Measurements from ENCODE around the gene TMEM203. TPM values are rescaled to one million over a fixed set of nuclear protein-coding genes. Genes with fewer than 3 reads are reported as not detected.

The TMEM203 gene
- total RNA-seq, 1 experiment from 2014 or later, result 50.6 TPM

DNA sequence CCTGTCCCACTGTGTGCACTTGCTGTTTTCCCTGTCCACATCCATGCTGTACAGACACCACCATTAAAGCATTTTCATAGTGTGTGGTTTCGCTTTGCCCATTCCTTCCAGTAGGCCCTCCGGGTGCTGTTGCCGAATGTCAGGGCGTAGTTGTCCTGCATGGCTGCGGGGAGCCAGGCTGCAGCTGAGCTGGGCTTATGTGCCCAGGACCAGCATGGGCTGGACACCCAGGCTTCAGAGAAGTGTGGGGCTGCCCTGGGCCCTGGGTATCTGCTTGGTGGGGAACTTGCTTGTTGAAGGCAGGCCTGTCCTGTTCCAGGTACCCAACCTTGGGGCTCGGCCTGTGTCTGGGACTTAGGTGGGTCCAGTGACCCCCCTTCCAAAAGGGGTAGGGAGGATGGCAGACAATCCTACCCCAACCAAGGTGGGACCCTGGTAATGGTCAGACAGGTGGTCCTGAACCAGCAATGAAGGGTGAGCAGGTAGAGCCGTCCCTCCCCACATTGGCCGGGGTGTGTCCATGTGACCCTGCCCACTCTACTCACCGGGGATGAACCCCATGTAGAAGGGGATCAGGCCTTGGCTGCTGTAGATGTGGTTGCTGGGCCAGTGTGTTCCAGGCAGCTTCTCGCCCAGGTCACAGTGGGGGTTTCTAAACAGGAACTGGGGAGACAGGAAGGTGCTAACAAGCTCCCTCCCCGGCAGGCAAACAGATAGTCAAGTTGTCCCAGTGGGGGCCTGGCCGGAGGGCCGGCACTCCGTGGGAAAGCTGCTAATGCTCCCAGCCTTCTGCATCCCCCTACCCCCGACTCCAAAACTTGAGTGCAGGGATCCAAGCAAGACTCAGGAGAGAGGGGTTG is 38.4 kb upstream of the TMEM203 start (continued):
- TF ChIP-seq, protein P1, sequence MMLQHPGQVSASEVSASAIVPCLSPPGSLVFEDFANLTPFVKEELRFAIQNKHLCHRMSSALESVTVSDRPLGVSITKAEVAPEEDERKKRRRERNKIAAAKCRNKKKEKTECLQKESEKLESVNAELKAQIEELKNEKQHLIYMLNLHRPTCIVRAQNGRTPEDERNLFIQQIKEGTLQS (CRISPR knock-in tag; conservative IDR thresholded peaks at IDR 0.05), result no peak
- TF ChIP-seq EMX1 (CRISPR knock-in tag; IDR thresholded peaks at IDR 0.05) (peak; percentile 86), FOXP1 (CRISPR knock-in tag; IDR thresholded peaks at IDR 0.05; ENCODE audit: borderline replicate concordance) (0 out of 2 replicates have a peak, but pooled peaks have one; percentile 67), NFE2L1 (CRISPR knock-in tag; IDR thresholded peaks at IDR 0.05) (0 out of 2 replicates have a peak, but pooled peaks have one; percentile 37), SP1 (CRISPR knock-in tag; conservative IDR thresholded peaks at IDR 0.05) (0 out of 2 replicates have a peak, but pooled peaks have one; percentile 19), SMAD3 (CRISPR knock-in tag; IDR thresholded peaks at IDR 0.05; ENCODE audit: borderline replicate concordance) (no peak), ETV6 (CRISPR knock-in tag; IDR thresholded peaks at IDR 0.05) (0 out of 2 replicates have a peak, but pooled peaks have one; percentile 36), OVOL2 (CRISPR knock-in tag; IDR thresholded peaks at IDR 0.05; ENCODE audit: borderline replicate concordance) (no peak), RELA (CRISPR knock-in tag; IDR thresholded peaks at IDR 0.05; ENCODE audit: borderline replicate concordance) (no peak), ZNF671 (CRISPR knock-in tag; IDR thresholded peaks at IDR 0.05) (peak; percentile 17; the same call in 1 of the 2 replicates), CREB1 (CRISPR knock-in tag; IDR thresholded peaks at IDR 0.05) (no peak), ZBTB21 (CRISPR knock-in tag; IDR thresholded peaks at IDR 0.05; ENCODE audit: borderline replicate concordance) (no peak), ZNF121 (CRISPR knock-in tag; IDR thresholded peaks at IDR 0.05) (0 out of 2 replicates have a peak, but pooled peaks have one; percentile 4), ZNF396 (CRISPR knock-in tag; IDR thresholded peaks at IDR 0.05; ENCODE audit: borderline replicate concordance) (no peak), JUN (CRISPR knock-in tag; IDR thresholded peaks at IDR 0.05) (no peak), JAZF1 (CRISPR knock-in tag; IDR thresholded peaks at IDR 0.05) (no peak), NFATC4 (CRISPR knock-in tag; IDR thresholded peaks at IDR 0.05) (0 out of 2 replicates have a peak, but pooled peaks have one; percentile 53), SMAD4 (CRISPR knock-in tag; IDR thresholded peaks at IDR 0.05) (no peak)
- TF ChIP-seq, protein P2, sequence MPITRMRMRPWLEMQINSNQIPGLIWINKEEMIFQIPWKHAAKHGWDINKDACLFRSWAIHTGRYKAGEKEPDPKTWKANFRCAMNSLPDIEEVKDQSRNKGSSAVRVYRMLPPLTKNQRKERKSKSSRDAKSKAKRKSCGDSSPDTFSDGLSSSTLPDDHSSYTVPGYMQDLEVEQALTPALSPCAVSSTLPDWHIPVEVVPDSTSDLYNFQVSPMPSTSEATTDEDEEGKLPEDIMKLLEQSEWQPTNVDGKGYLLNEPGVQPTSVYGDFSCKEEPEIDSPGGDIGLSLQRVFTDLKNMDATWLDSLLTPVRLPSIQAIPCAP (CRISPR knock-in tag; IDR thresholded peaks at IDR 0.05), result peak; percentile 40; the same call in 1 of the 2 replicates
- TF ChIP-seq, protein P3, sequence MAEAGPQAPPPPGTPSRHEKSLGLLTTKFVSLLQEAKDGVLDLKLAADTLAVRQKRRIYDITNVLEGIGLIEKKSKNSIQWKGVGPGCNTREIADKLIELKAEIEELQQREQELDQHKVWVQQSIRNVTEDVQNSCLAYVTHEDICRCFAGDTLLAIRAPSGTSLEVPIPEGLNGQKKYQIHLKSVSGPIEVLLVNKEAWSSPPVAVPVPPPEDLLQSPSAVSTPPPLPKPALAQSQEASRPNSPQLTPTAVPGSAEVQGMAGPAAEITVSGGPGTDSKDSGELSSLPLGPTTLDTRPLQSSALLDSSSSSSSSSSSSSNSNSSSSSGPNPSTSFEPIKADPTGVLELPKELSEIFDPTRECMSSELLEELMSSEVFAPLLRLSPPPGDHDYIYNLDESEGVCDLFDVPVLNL (CRISPR knock-in tag; IDR thresholded peaks at IDR 0.05; ENCODE audit: borderline replicate concordance, low read depth), result no peak
- TF ChIP-seq, protein P4, sequence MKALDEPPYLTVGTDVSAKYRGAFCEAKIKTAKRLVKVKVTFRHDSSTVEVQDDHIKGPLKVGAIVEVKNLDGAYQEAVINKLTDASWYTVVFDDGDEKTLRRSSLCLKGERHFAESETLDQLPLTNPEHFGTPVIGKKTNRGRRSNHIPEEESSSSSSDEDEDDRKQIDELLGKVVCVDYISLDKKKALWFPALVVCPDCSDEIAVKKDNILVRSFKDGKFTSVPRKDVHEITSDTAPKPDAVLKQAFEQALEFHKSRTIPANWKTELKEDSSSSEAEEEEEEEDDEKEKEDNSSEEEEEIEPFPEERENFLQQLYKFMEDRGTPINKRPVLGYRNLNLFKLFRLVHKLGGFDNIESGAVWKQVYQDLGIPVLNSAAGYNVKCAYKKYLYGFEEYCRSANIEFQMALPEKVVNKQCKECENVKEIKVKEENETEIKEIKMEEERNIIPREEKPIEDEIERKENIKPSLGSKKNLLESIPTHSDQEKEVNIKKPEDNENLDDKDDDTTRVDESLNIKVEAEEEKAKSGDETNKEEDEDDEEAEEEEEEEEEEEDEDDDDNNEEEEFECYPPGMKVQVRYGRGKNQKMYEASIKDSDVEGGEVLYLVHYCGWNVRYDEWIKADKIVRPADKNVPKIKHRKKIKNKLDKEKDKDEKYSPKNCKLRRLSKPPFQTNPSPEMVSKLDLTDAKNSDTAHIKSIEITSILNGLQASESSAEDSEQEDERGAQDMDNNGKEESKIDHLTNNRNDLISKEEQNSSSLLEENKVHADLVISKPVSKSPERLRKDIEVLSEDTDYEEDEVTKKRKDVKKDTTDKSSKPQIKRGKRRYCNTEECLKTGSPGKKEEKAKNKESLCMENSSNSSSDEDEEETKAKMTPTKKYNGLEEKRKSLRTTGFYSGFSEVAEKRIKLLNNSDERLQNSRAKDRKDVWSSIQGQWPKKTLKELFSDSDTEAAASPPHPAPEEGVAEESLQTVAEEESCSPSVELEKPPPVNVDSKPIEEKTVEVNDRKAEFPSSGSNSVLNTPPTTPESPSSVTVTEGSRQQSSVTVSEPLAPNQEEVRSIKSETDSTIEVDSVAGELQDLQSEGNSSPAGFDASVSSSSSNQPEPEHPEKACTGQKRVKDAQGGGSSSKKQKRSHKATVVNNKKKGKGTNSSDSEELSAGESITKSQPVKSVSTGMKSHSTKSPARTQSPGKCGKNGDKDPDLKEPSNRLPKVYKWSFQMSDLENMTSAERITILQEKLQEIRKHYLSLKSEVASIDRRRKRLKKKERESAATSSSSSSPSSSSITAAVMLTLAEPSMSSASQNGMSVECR (CRISPR knock-in tag; IDR thresholded peaks at IDR 0.05; ENCODE audit: borderline replicate concordance), result no peak
- TF ChIP-seq, protein P5, sequence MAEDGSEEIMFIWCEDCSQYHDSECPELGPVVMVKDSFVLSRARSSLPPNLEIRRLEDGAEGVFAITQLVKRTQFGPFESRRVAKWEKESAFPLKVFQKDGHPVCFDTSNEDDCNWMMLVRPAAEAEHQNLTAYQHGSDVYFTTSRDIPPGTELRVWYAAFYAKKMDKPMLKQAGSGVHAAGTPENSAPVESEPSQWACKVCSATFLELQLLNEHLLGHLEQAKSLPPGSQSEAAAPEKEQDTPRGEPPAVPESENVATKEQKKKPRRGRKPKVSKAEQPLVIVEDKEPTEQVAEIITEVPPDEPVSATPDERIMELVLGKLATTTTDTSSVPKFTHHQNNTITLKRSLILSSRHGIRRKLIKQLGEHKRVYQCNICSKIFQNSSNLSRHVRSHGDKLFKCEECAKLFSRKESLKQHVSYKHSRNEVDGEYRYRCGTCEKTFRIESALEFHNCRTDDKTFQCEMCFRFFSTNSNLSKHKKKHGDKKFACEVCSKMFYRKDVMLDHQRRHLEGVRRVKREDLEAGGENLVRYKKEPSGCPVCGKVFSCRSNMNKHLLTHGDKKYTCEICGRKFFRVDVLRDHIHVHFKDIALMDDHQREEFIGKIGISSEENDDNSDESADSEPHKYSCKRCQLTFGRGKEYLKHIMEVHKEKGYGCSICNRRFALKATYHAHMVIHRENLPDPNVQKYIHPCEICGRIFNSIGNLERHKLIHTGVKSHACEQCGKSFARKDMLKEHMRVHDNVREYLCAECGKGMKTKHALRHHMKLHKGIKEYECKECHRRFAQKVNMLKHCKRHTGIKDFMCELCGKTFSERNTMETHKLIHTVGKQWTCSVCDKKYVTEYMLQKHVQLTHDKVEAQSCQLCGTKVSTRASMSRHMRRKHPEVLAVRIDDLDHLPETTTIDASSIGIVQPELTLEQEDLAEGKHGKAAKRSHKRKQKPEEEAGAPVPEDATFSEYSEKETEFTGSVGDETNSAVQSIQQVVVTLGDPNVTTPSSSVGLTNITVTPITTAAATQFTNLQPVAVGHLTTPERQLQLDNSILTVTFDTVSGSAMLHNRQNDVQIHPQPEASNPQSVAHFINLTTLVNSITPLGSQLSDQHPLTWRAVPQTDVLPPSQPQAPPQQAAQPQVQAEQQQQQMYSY (CRISPR knock-in tag; IDR thresholded peaks at IDR 0.05), result 0 out of 2 replicates have a peak, but pooled peaks have one; percentile 14
- TF ChIP-seq, protein P6, sequence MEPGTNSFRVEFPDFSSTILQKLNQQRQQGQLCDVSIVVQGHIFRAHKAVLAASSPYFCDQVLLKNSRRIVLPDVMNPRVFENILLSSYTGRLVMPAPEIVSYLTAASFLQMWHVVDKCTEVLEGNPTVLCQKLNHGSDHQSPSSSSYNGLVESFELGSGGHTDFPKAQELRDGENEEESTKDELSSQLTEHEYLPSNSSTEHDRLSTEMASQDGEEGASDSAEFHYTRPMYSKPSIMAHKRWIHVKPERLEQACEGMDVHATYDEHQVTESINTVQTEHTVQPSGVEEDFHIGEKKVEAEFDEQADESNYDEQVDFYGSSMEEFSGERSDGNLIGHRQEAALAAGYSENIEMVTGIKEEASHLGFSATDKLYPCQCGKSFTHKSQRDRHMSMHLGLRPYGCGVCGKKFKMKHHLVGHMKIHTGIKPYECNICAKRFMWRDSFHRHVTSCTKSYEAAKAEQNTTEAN (CRISPR knock-in tag; IDR thresholded peaks at IDR 0.05), result 0 out of 2 replicates have a peak, but pooled peaks have one; percentile 47
- TF ChIP-seq, protein P7, sequence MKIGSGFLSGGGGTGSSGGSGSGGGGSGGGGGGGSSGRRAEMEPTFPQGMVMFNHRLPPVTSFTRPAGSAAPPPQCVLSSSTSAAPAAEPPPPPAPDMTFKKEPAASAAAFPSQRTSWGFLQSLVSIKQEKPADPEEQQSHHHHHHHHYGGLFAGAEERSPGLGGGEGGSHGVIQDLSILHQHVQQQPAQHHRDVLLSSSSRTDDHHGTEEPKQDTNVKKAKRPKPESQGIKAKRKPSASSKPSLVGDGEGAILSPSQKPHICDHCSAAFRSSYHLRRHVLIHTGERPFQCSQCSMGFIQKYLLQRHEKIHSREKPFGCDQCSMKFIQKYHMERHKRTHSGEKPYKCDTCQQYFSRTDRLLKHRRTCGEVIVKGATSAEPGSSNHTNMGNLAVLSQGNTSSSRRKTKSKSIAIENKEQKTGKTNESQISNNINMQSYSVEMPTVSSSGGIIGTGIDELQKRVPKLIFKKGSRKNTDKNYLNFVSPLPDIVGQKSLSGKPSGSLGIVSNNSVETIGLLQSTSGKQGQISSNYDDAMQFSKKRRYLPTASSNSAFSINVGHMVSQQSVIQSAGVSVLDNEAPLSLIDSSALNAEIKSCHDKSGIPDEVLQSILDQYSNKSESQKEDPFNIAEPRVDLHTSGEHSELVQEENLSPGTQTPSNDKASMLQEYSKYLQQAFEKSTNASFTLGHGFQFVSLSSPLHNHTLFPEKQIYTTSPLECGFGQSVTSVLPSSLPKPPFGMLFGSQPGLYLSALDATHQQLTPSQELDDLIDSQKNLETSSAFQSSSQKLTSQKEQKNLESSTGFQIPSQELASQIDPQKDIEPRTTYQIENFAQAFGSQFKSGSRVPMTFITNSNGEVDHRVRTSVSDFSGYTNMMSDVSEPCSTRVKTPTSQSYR (CRISPR knock-in tag; IDR thresholded peaks at IDR 0.05), result no peak

All from WTC11 (cell line).